Measurements from ENCODE around the gene IP6K2. TPM values are rescaled to one million over a fixed set of nuclear protein-coding genes. Genes with fewer than 3 reads are reported as not detected.

Gene IP6K2
- total RNA-seq, 1 donor from 2014 or later = 33.9 TPM

DNA sequence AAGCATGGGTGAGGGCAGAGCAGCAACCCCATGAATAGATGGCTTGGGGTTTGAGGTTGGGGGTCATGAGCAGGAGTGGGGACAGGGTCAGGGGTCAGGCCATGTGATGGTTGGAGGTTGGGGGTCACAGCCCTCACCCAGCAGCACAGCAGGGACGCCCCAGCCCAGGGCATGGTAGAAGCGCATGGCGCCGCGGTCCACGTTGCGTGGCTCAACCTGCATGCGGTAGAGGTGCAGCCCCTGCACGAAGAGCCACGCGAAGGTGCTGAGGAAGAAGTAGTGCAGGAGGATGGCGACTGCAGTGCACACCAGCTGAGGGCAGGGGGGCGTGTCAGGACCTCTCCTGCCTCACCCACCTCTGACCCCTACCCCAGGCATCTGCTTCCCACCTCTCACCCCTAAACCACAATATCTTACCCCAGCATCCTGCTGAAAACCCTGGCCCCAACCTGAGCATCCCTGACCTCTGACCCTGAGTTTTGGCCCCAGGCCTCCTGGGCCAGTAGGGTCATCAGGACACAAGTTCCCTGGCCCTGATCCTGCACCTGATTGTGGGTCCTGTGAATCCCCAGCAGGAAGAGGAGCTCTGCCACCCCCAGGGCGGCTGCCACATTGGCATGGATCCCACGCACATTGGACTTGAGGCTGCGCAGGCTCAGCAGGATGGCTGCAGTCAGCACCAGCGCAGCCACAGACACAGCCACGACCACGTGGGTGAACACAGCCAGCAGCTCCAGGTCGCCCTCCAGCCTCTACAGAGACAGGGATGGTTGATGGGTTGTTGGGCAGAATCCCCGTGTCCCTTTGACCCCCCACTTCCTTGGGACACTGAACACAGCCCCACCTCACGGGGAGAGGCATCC lies 71.9 kb downstream of the IP6K2 start:
- no peaks in the 10 kb centered on the region for H3K36me3 ChIP-seq (ENCODE audit: control insufficient read depth in 3 of 3, insufficient read depth in 3 of 3, low read length in 3 of 3)
- H3K9ac ChIP-seq (ENCODE audit: low read depth in 1 of 3, low read length in 3 of 3) = no peak overlapping the region
- no peaks in the 10 kb centered on the region for H3K9me3 ChIP-seq (ENCODE audit: control insufficient read depth in 3 of 3, low read length in 3 of 3)
- H3K4me1 ChIP-seq (ENCODE audit: control insufficient read depth in 3 of 3, insufficient read depth in 3 of 3, low read length in 3 of 3) = no peaks in the 10 kb centered on the region
- H3K4me3 ChIP-seq (ENCODE audit: low read length in 3 of 3) = no peak overlapping the region
- H3K27me3 ChIP-seq (ENCODE audit: control insufficient read depth in 3 of 3, insufficient read depth in 3 of 3, low read length in 3 of 3) = peaks cover 0 to 3% (median 0%) of the 10 kb centered on the region in 3 donors
- H3K27ac ChIP-seq (ENCODE audit: low read depth, low read length) = no peak overlapping the region

DNA sequence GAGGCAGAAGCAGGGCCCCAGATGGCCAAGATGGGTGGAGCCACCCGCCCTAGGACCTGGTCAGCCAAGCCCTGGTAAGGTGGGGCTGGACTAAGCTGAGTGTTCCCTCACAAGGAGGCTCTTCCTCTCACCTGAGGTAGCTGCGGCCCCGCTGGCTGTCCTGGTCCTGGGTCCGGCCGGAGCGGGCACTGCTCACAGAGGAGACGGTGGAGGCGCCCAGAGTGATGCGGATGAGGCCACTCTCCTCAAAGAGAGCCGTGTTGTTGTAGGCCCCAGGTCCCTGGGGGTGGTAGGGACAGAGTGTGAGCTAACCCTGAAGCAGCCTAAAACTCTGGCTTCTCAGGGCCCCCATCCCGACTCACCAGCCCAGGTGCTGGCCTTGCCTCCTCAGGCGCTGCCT lies 74.4 kb downstream of the IP6K2 start:
- Histone ChIP-seq H3K4me3 (ENCODE audit: low read length in 3 of 3) (no peak overlapping the region), H3K4me1 (ENCODE audit: control insufficient read depth in 3 of 3, insufficient read depth in 3 of 3, low read length in 3 of 3) (peaks cover 0 to 4% (median 0%) of the 10 kb centered on the region in 3 donors), H3K9me3 (ENCODE audit: control insufficient read depth in 3 of 3, low read length in 3 of 3) (no peaks in the 10 kb centered on the region), H3K27ac (ENCODE audit: low read depth, low read length) (no peak overlapping the region), H3K27me3 (ENCODE audit: control insufficient read depth in 3 of 3, insufficient read depth in 3 of 3, low read length in 3 of 3) (peaks cover 0 to 9% (median 0%) of the 10 kb centered on the region in 3 donors), H3K36me3 (ENCODE audit: control insufficient read depth in 3 of 3, insufficient read depth in 3 of 3, low read length in 3 of 3) (no peaks in the 10 kb centered on the region), H3K9ac (ENCODE audit: low read depth in 1 of 3, low read length in 3 of 3) (no peak overlapping the region)

DNA sequence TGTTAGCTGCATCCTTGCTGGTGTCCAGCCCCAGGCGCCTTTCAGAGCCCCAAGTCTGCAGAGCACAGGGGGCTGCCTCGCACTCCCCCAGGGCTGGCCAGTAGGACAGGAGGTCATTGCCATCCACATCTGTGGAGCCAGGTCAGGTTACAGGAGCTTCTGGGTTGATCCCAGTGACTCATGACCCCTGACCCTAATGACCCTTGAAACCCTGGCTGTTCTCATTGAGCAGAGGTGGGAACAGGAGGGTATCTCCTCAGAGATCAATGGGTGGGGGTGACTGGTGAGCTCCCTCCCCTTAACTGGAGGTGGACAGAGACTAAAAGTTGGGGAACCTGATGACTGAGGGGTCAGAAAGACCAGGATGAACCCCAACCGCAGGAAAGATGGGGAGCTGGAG lies 75.6 kb downstream of the IP6K2 start:
- Histone ChIP-seq H3K9me3 (ENCODE audit: control insufficient read depth in 3 of 3, low read length in 3 of 3) (no peaks in the 10 kb centered on the region), H3K9ac (ENCODE audit: low read depth in 1 of 3, low read length in 3 of 3) (no peak overlapping the region), H3K4me3 (ENCODE audit: low read length in 3 of 3) (no peak overlapping the region), H3K27ac (ENCODE audit: low read depth, low read length) (no peak overlapping the region), H3K27me3 (ENCODE audit: control insufficient read depth in 3 of 3, insufficient read depth in 3 of 3, low read length in 3 of 3) (peaks cover 0 to 9% (median 0%) of the 10 kb centered on the region in 3 donors), H3K36me3 (ENCODE audit: control insufficient read depth in 3 of 3, insufficient read depth in 3 of 3, low read length in 3 of 3) (no peaks in the 10 kb centered on the region), H3K4me1 (ENCODE audit: control insufficient read depth in 3 of 3, insufficient read depth in 3 of 3, low read length in 3 of 3) (peaks cover 4 to 14% (median 5%) of the 10 kb centered on the region in 3 donors)

GRCh38 chr3:48639944-48640606 lies 76.9 kb downstream of the IP6K2 start:
- Histone ChIP-seq H3K4me3 (ENCODE audit: low read length in 3 of 3) (no peak overlapping the region), H3K4me1 (ENCODE audit: control insufficient read depth in 3 of 3, insufficient read depth in 3 of 3, low read length in 3 of 3) (peaks cover 11 to 25% (median 11%) of the 10 kb centered on the region in 3 donors), H3K27me3 (ENCODE audit: control insufficient read depth in 3 of 3, insufficient read depth in 3 of 3, low read length in 3 of 3) (peaks cover 0 to 9% (median 0%) of the 10 kb centered on the region in 3 donors), H3K27ac (ENCODE audit: low read depth, low read length) (no peak overlapping the region), H3K36me3 (ENCODE audit: control insufficient read depth in 3 of 3, insufficient read depth in 3 of 3, low read length in 3 of 3) (no peaks in the 10 kb centered on the region), H3K9ac (ENCODE audit: low read depth in 1 of 3, low read length in 3 of 3) (no peak overlapping the region), H3K9me3 (ENCODE audit: control insufficient read depth in 3 of 3, low read length in 3 of 3) (no peaks in the 10 kb centered on the region)

Small RNAs within 50 kb of the gene (small RNA-seq; reads per million reads assigned to genes)
- not detected for gene AC141002.1

Other genes with a start within 250 kb of the IP6K2 start
- 32.4 TPM for gene SHISA5, start 213.0 kb downstream of the IP6K2 start, total RNA-seq
- 8.4 TPM for gene PFKFB4, start 160.4 kb downstream of the IP6K2 start, total RNA-seq
- gene UCN2, start 153.4 kb downstream of the IP6K2 start, total RNA-seq = not detected
- gene COL7A1, start 121.9 kb downstream of the IP6K2 start, total RNA-seq = 2.1 TPM
- gene UQCRC1, start 107.6 kb downstream of the IP6K2 start, total RNA-seq = 182 TPM
- gene TMEM89, start 95.5 kb downstream of the IP6K2 start, total RNA-seq = not detected
- gene SLC26A6, start 81.8 kb downstream of the IP6K2 start, total RNA-seq = 9.4 TPM
- gene CELSR3, start 54.3 kb downstream of the IP6K2 start, total RNA-seq = under 0.01 TPM
- gene NCKIPSD, start 31.3 kb downstream of the IP6K2 start, total RNA-seq = 3.1 TPM
- 26.6 TPM for gene PRKAR2A, start 130.7 kb upstream of the IP6K2 start, total RNA-seq
- gene SLC25A20, start 181.7 kb upstream of the IP6K2 start, total RNA-seq = 15.1 TPM
- gene ARIH2, start 201.6 kb upstream of the IP6K2 start, total RNA-seq = 51.7 TPM

All from skeletal muscle tissue (tissue), 5 donors.